HEK293 (cell line): ENCODE data around the gene EZH2.

Experiments
- CTCF ChIA-PET: fragments of 350-600 bp; formaldehyde crosslinking; extraction: SDS; loops from one replicate; lab custom pipeline; 2021; ENCODE audit warnings: antibody characterized with exemption; lab: Yijun Ruan, JAX
- POLR2A ChIA-PET: fragments of 300-600 bp; formaldehyde crosslinking; extraction: SDS; loops from one replicate; lab custom pipeline; 2020; ENCODE audit warnings: antibody characterized with exemption, inconsistent platforms; lab: Yijun Ruan, JAX
- H3K27ac ChIP-seq: fragments of 200-500 bp; sonication (Bioruptor generic); 2 replicates; pipeline ENCODE4 v1.5.1; 2014; ENCODE audit warnings: low read depth, low read length, control low read depth, inconsistent platforms; ENCODE audit errors: extremely low read depth
- H3K36me3 ChIP-seq, 2 experiments: fragments of 200-500 bp in 1 of 2; sonication (Bioruptor generic) in 1 of 2; 1 replicate in 1 of 2; 2 replicates in 1 of 2; pipeline ENCODE4 v1.5.1; 2014 to 2017; ENCODE audit warnings: inconsistent platforms in 2 of 2, low read length in 2 of 2; ENCODE audit not compliant: control insufficient read depth in 2 of 2, insufficient read depth in 1 of 2
- H3K4me1 ChIP-seq: fragments of 200-500 bp; sonication (Bioruptor generic); 2 replicates; pipeline ENCODE4 v1.5.1; 2014; ENCODE audit warnings: mild to moderate bottlenecking, low read length, inconsistent platforms; ENCODE audit not compliant: control insufficient read depth, insufficient read depth
- H3K4me3 ChIP-seq: 2 replicates; pipeline ENCODE4 v1.5.1; 2011; ENCODE audit warnings: low read depth, mild to moderate bottlenecking, control low read depth, low read length, moderate library complexity
- H3K9me3 ChIP-seq: fragments of 200-500 bp; sonication (Bioruptor generic); 2 replicates; pipeline ENCODE4 v1.5.1; 2014; ENCODE audit warnings: low read depth, low read length, inconsistent platforms; ENCODE audit not compliant: control insufficient read depth, insufficient read depth
- BCL11B ChIP-seq: fragments of 450-650 bp; formaldehyde crosslinking; IDR thresholded peaks from 2 replicates; pipeline ENCODE4 v1.5.1; 2016; ENCODE audit warnings: low read depth, missing biosample characterization, missing genetic modification characterization
- GFI1B ChIP-seq: fragments of 450-650 bp; formaldehyde crosslinking; IDR thresholded peaks from 2 replicates; pipeline ENCODE4 v1.5.1; 2016; ENCODE audit warnings: missing biosample characterization, missing genetic modification characterization
- GLI4 ChIP-seq: fragments of 450-650 bp; formaldehyde crosslinking; IDR thresholded peaks from 2 replicates; pipeline ENCODE4 v1.5.1; 2016; ENCODE audit warnings: missing biosample characterization, missing genetic modification characterization
- IKZF3 ChIP-seq: fragments of 450-650 bp; IDR thresholded peaks from 2 replicates; pipeline ENCODE4 v1.5.0; 2018; ENCODE audit warnings: missing biosample characterization, mild to moderate bottlenecking, missing genetic modification characterization, moderate library complexity
- OSR2 ChIP-seq: fragments of 450-650 bp; formaldehyde crosslinking; IDR thresholded peaks from 2 replicates; pipeline ENCODE4 v1.5.1; 2016; ENCODE audit warnings: missing biosample characterization, missing genetic modification characterization
- SALL2 ChIP-seq: fragments of 450-650 bp; formaldehyde crosslinking; IDR thresholded peaks from 2 replicates; pipeline ENCODE4 v1.5.0; 2017; ENCODE audit warnings: missing biosample characterization, mild to moderate bottlenecking, missing genetic modification characterization, borderline replicate concordance
- TRIM28 ChIP-seq: IDR thresholded peaks from 2 replicates; pipeline ENCODE4 v1.6.1; 2011; ENCODE audit warnings: low read length, control low read depth, borderline replicate concordance
- ZBTB17 ChIP-seq: fragments of 450-650 bp; formaldehyde crosslinking; IDR thresholded peaks from 2 replicates; pipeline ENCODE4 v1.5.1; 2016; ENCODE audit warnings: missing biosample characterization, missing genetic modification characterization
- ZEB2 ChIP-seq: fragments of 450-650 bp; formaldehyde crosslinking; IDR thresholded peaks from 2 replicates; pipeline ENCODE4 v1.5.1; 2016; ENCODE audit warnings: missing biosample characterization, missing genetic modification characterization
- ZNF211 ChIP-seq: fragments of 450-650 bp; formaldehyde crosslinking; IDR thresholded peaks from 2 replicates; pipeline ENCODE4 v1.5.1; 2016; ENCODE audit warnings: low read depth, missing biosample characterization, missing genetic modification characterization
- ZNF335 ChIP-seq: fragments of 450-650 bp; formaldehyde crosslinking; conservative IDR thresholded peaks from 2 replicates; pipeline ENCODE4 v1.5.1; 2016; ENCODE audit warnings: missing biosample characterization, missing genetic modification characterization
- ZNF341 ChIP-seq: fragments of 450-650 bp; formaldehyde crosslinking; IDR thresholded peaks from 2 replicates; pipeline ENCODE4; 2016; ENCODE audit warnings: low read depth, missing biosample characterization, missing genetic modification characterization
- ZNF488 ChIP-seq: fragments of 450-650 bp; formaldehyde crosslinking; IDR thresholded peaks from 2 replicates; pipeline ENCODE4 v1.5.1; 2016; ENCODE audit warnings: missing biosample characterization, missing genetic modification characterization
- ZNF530 ChIP-seq: fragments of 450-650 bp; formaldehyde crosslinking; IDR thresholded peaks from 2 replicates; pipeline ENCODE4 v1.5.1; 2016; ENCODE audit warnings: low read depth, missing biosample characterization, missing genetic modification characterization
- ZNF558 ChIP-seq: fragments of 450-650 bp; formaldehyde crosslinking; IDR thresholded peaks from 2 replicates; pipeline ENCODE4 v1.5.1; 2016; ENCODE audit warnings: missing biosample characterization, missing genetic modification characterization
- ZNF623 ChIP-seq: fragments of 450-650 bp; formaldehyde crosslinking; IDR thresholded peaks from 2 replicates; pipeline ENCODE4 v1.5.1; 2016; ENCODE audit warnings: missing biosample characterization, missing genetic modification characterization
- ZNF629 ChIP-seq: fragments of 450-650 bp; formaldehyde crosslinking; IDR thresholded peaks from 2 replicates; pipeline ENCODE4 v1.5.1; 2017; ENCODE audit warnings: missing biosample characterization, missing genetic modification characterization
- ZNF777 ChIP-seq: fragments of 450-650 bp; formaldehyde crosslinking; IDR thresholded peaks from 2 replicates; pipeline ENCODE4 v1.5.1; 2017; ENCODE audit warnings: missing biosample characterization, missing genetic modification characterization, borderline replicate concordance
- ZNF785 ChIP-seq: fragments of 450-650 bp; formaldehyde crosslinking; IDR thresholded peaks from 2 replicates; pipeline ENCODE4 v1.5.1; 2016; ENCODE audit warnings: missing biosample characterization, missing genetic modification characterization
- TF ChIP-seq, protein P1 (sequence below): fragments of 450-650 bp; formaldehyde crosslinking; IDR thresholded peaks from 2 replicates; pipeline ENCODE4 v1.5.1; 2017; ENCODE audit warnings: missing biosample characterization, missing genetic modification characterization
- TF ChIP-seq, protein P2 (sequence below): fragments of 450-650 bp; formaldehyde crosslinking; IDR thresholded peaks from 2 replicates; pipeline ENCODE4 v1.5.1; 2016; ENCODE audit warnings: missing biosample characterization, missing genetic modification characterization
- TF ChIP-seq, protein P3 (sequence below): fragments of 450-650 bp; formaldehyde crosslinking; IDR thresholded peaks from 2 replicates; pipeline ENCODE4 v1.5.1; 2016; ENCODE audit warnings: missing biosample characterization, missing genetic modification characterization, low read depth

The EZH2 gene

GRCh38 chr7:148918058-148918596, 34.0 kb upstream of the EZH2 start (continued):
- TF ChIP-seq ZNF629 (no peak), ZNF488 (tag by site-specific recombination) (no peak), GFI1B (tag by site-specific recombination) (no peak)

- CTCF ChIA-PET: interaction anchor here (0.5 kb wide), 1 partner anchor 207 kb away, joined by 6 read pairs; no protein-coding TSS in a partner anchor
- no peak overlapping the region for H3K27ac ChIP-seq
- H3K9me3 ChIP-seq: no peaks in the 10 kb centered on the region
- H3K36me3 ChIP-seq: no peaks in the 10 kb centered on the region
- no peak overlapping the region for H3K4me3 ChIP-seq
- POLR2A ChIA-PET: no interaction called here
- TF ChIP-seq ZNF341 (no peak), OSR2 (tag by site-specific recombination) (peak; percentile 51; the same call in 1 of the 2 replicates), ZNF785 (tag by site-specific recombination) (no peak), ZNF335 (0 out of 2 replicates have a peak, but pooled peaks have one; percentile 15), ZNF558 (no peak), IKZF3 (no peak), TRIM28 (no peak), ZBTB17 (tag by site-specific recombination) (peak; percentile 29; the same call in 1 of the 2 replicates), BCL11B (tag by site-specific recombination) (no peak), ZNF623 (no peak), SALL2 (no peak), GLI4 (tag by site-specific recombination) (no peak), ZNF530 (tag by site-specific recombination) (no peak), ZEB2 (tag by site-specific recombination) (no peak), ZNF211 (tag by site-specific recombination) (no peak), ZNF777 (tag by site-specific recombination) (no peak), ZNF488 (tag by site-specific recombination) (no peak)
- TF ChIP-seq, protein P1, sequence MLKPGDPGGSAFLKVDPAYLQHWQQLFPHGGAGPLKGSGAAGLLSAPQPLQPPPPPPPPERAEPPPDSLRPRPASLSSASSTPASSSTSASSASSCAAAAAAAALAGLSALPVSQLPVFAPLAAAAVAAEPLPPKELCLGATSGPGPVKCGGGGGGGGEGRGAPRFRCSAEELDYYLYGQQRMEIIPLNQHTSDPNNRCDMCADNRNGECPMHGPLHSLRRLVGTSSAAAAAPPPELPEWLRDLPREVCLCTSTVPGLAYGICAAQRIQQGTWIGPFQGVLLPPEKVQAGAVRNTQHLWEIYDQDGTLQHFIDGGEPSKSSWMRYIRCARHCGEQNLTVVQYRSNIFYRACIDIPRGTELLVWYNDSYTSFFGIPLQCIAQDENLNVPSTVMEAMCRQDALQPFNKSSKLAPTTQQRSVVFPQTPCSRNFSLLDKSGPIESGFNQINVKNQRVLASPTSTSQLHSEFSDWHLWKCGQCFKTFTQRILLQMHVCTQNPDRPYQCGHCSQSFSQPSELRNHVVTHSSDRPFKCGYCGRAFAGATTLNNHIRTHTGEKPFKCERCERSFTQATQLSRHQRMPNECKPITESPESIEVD (tag by site-specific recombination): 0 out of 2 replicates have a peak, but pooled peaks have one; percentile 20
- TF ChIP-seq, protein P2, sequence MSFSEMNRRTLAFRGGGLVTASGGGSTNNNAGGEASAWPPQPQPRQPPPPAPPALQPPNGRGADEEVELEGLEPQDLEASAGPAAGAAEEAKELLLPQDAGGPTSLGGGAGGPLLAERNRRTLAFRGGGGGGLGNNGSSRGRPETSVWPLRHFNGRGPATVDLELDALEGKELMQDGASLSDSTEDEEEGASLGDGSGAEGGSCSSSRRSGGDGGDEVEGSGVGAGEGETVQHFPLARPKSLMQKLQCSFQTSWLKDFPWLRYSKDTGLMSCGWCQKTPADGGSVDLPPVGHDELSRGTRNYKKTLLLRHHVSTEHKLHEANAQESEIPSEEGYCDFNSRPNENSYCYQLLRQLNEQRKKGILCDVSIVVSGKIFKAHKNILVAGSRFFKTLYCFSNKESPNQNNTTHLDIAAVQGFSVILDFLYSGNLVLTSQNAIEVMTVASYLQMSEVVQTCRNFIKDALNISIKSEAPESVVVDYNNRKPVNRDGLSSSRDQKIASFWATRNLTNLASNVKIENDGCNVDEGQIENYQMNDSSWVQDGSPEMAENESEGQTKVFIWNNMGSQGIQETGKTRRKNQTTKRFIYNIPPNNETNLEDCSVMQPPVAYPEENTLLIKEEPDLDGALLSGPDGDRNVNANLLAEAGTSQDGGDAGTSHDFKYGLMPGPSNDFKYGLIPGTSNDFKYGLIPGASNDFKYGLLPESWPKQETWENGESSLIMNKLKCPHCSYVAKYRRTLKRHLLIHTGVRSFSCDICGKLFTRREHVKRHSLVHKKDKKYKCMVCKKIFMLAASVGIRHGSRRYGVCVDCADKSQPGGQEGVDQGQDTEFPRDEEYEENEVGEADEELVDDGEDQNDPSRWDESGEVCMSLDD (tag by site-specific recombination): no peak
- TF ChIP-seq, protein P3, sequence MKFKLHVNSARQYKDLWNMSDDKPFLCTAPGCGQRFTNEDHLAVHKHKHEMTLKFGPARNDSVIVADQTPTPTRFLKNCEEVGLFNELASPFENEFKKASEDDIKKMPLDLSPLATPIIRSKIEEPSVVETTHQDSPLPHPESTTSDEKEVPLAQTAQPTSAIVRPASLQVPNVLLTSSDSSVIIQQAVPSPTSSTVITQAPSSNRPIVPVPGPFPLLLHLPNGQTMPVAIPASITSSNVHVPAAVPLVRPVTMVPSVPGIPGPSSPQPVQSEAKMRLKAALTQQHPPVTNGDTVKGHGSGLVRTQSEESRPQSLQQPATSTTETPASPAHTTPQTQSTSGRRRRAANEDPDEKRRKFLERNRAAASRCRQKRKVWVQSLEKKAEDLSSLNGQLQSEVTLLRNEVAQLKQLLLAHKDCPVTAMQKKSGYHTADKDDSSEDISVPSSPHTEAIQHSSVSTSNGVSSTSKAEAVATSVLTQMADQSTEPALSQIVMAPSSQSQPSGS (tag by site-specific recombination): peak; percentile 65
- TF ChIP-seq, all 188 proteins: peak for 5
- no peaks in the 10 kb centered on the region for H3K4me1 ChIP-seq
These were observed 32.1 kb upstream of the EZH2 start for GRCh38 chr7:148916186-148916585.
